ENCODE results near the gene BACE1-AS.

- TF ChIP-seq CTCF (IDR thresholded peaks at IDR 0.05) = no peak
- TF ChIP-seq POLR2A (IDR thresholded peaks at IDR 0.05) = no peak
- no peak for TF ChIP-seq EP300 (IDR thresholded peaks at IDR 0.05)
Measured at GRCh38 chr11:117255966-117256365, 35.2 kb upstream of the BACE1-AS start.
